HG02642 (cell line): ENCODE data around the gene ICE1.
"Not testable (repeated sequence)": the region's sequence is repeated elsewhere in the genome, so short reads cannot be mapped to it uniquely, and the experiment has no call there.

Experiments used
- ATAC-seq: cut with Tn5 transposase; IDR thresholded peaks from one replicate; pipeline ENCODE4 v1.9.1; 2021; ENCODE audit warnings: mild to moderate bottlenecking; ENCODE audit not compliant: unreplicated experiment, poor library complexity

ICE1 gene, protein sequence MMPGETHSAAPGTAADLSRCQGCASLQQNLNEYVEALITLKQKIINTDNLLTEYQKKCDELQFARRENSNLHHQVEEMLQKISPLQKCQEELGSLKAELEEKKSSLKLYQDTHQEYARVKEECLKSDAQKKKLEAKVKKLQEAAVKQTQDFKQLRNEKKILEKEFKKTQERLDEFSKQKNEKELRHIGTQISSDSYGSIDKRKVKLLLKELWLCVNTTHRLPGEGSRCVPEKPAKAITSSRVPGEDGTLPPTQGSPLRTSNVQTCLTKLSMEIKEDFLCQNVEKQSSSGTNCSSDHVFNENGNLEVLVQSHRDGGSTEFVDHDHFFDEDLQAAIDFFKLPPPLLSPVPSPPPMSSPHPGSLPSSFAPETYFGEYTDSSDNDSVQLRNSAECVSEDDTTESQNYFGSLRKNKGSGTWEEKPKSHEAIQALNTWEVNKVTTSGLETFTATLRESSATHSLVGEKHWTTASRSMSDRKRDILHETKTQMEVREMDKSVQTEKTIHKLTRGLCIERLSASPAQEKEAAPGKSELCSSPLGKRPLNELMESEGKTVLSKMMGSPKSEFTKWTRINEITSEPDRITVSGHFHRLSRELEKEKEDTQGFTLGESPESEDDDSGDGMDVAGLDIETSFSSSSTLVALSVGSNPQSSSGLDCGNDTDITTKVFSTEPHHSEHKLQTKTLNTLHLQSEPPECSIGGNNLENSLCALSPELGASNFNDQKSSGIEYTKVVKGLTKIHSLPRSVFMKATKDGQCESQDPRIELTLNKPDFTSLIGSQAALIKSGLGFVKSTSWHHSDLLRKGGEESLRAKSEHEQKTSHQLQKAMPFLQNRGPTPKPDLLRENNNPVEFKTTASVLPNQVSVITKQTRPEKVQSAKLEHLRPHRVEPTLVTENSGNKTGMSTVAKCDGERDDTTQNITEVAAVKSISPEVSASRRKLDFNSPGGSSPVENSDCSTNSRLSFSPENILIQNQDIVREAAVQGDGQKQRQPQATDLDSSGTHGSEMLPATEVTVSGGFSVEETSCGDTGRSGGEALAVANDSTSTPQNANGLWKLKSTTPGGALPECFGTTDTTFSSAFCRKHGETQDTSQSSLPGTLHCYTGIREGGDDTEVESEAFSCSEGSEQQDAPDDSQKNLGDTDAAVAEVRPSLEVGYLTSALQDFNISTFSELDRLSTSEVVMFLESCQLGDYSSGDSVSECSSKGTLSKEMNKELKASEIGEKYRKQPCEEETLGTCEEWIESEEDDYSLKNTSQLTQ (N-terminal part only)

DNA sequence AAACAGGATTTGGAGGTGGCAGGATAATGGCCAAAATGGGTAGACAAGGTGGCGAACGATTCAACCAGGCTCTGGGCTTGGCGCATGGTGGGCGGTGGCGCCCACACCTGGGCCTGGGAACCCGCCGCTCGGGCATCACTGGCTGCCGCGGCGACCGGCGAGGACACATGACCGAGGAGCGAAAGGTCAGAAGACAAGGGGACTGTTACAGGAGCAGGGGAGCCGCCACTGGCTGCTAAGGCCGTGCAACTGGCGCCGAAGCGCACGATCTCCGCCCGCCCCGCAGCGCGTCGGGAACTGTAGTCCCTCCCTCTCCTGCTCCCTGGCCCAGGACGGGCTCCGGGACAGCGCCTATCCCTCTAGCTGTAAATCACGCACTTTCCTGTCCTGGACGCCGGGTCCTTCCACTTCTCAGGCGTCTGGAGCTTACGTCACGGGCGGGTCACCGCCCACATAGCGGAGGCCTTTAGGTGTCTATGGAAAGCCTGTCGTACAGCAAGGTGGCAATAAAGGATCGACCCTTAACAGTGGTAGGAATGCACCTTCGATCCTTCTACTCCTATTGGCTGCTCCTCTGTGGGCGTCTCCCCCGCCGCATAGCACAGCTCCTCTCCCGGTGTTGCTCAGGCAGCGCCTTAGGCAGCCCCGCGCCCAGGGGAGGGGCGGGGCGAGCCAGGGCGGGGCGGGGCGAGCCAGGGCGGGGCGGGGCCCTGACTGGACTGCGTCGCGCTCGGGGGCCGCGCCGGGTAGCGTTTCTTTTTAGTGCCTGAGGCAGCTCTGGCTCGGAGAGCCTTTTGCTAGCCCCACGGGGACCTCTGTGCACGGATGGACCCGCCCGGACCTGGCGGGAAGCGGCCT, at the start of gene ICE1:
Gene ICE1, plus strand, starts transcription at position 717 of the 858 bp plus-strand sequence. CDS start 239 bp downstream, outside the sequence.
- ATAC-seq = peak; percentile 84

DNA sequence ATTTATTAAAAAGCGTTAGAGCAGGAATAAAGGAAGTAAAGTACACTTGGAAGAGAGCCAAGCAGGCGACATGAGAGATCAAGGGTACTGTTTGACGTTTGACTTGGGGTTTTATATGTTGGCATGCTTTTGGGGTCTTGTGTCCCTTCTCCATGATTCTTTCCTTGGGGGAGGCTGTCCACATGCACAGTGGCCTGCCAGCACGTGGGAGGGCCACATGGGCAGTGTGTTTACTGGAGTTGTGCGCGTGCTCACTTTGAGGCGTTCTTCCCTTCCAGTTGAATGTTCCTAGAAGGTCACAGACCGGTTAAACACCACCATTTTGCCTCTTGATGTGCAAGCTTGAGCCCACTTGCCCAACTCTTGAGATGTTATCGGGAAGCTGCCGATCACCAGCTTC, 49.5 kb upstream of the ICE1 start:
- ATAC-seq = no peak

DNA sequence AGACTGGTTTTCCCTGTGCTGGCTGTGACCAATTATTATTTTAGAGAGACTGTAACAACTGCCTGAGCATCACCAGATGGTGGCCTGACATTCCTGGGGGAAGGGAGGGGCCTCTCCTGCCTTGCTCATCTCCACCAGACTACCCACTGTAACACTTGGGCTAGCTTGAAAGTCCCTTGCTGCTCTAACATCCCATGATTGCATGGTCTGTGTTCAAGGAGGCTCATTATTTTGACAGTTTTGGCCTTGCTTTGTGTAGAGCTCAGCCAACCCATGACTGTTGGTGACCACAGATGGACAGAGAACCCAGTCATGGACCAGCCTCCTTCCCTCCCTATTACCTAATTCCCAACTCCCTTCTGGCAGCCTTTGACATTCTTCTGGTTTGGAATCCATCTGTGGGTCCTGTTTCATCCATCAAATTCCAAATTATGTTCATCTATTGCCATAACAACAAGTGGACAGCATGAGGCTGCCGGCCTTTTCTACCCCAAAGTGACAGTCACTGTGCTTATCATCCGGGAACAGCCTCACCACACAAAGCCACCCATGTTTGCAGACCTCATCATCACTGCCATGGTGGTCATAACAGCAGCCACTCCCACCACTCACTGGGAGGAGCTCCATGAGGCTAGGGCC, 49.0 kb upstream of the ICE1 start:
- ATAC-seq = no peak

DNA sequence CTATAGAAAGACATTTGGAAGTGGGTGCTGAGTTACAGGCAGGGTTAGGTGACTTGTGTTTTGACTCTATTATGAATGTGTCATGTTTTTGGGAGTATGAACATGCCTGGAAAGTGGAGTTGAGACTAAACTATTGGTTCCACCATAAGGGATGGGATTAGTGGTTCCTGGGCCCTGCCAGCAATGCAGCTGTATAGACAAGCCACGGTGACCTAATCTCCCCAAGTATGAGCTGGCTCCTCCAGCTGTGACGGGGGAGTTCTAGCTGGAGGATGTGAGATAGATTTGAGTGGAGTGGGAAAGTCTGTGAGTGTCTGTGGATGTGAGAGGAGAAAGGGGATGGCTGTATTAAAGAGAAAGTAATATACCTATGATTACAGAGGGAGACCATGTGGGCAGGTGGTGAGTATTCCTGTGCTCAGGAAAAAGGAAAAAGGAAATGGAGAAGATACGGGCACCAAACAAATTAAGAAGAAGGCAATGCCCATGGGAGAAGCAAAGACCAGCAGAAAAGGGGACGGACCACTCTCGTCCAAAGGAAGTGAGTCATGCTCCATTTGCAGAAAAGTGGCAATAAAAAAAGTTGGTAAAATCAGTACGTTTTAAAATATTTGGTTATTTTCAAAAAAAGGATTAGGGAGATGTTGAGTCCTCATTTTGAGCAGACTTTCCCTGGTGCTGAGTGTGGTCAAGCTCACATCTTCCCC, 48.3 kb upstream of the ICE1 start:
- ATAC-seq = no peak

DNA sequence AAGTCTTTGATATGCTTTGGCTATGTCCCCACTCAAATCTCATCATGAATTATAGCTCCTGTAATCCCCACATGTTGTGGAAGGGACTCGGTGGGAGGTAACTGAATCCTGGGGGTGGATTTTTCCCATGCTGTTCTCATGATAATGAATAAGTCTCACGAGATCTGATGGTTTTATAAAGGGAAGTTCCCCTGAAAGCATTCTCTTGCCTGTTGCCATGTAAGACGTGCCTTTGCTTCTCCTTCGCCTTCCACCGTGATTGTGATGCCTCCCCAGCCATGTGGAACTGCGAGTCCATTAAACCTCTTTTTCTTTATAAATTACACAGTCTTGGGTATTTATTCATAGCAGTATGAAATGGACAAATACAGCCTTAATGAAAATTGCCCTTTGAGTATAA, 44.7 kb upstream of the ICE1 start:
- no peak for ATAC-seq

DNA sequence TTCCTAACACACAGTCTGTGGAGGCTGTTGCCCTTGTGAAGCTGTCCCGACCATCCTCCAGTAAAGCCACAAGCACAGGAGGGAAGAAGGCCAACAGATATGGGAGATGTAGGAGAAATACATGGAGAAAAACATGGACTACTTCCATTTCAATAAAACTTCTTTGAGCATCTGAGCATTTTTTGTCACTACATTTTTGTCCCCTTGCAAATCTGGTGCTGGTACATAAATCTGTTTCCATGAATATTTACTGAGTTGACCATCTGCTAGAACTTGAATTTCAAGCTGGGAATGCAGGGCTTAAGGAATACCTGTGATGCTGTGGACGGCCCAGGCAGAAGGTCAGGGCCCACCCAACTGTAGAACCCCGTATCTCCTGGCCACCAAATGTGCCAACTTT, 43.9 kb upstream of the ICE1 start:
- ATAC-seq = no peak

DNA sequence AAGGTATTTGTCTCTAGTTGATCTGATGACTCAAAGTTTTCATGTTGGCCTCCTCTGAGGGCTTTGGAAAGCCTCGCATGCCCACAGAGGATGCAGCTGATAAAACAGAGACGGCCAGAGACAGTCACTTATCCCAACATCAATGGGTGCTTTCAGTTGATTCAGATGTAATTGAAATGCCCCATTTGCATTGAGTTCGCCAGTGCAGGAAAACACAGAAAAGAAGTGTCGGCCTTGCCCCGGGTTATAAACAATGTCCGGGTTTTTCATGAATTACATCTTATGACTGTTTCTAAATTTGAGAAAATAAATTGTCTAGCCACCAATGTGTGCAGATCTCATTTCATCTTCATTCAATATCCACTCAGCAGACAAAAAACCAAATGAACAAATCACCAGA, 42.2 kb upstream of the ICE1 start:
- ATAC-seq = no peak

DNA sequence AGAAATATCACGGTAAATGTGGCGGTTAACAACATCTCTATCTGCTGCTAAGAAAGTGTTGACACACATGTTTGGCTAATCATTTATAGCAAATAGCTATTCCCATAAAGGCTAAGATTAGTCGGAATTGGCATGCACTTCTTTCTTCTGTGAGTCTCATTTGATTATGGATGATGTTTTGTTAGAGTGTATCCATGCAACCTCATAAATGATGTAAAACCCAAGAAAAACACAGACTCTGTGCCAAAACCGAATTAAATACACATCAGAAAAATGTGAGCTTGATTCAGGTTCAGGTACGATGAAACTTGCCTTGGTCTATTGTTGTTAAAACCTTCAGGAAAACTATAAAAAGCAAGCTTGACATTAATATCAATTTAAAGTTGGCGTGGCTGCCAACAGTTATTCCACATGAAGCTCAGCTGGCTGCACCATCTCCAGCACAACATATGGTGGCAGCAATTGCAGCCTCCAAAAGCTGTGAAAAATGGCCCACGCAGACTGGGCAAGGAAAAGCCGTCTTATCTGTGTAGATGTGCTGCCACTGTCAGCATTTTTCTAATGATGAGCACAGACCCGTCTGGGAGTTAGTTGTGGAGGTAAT, 41.1 kb upstream of the ICE1 start:
- no peak for ATAC-seq

DNA sequence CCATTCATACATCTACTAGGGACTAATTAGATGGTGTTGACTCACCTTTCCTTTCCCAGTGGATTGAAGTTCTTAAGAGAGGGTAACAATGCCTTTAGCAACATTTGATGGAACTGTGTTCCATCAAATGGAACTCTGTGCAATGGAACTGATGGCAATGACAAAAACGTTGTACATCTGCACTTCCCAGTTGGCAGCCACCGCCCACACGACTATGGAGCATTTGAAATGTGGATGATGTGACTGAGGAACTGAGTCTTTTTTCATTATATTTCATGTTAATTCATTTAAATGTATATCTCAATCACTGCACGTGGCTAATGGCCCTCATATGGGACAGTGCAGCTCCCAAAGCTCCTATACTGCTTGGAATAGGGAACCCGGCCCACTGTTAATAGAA, 39.0 kb upstream of the ICE1 start:
- no peak for ATAC-seq

DNA sequence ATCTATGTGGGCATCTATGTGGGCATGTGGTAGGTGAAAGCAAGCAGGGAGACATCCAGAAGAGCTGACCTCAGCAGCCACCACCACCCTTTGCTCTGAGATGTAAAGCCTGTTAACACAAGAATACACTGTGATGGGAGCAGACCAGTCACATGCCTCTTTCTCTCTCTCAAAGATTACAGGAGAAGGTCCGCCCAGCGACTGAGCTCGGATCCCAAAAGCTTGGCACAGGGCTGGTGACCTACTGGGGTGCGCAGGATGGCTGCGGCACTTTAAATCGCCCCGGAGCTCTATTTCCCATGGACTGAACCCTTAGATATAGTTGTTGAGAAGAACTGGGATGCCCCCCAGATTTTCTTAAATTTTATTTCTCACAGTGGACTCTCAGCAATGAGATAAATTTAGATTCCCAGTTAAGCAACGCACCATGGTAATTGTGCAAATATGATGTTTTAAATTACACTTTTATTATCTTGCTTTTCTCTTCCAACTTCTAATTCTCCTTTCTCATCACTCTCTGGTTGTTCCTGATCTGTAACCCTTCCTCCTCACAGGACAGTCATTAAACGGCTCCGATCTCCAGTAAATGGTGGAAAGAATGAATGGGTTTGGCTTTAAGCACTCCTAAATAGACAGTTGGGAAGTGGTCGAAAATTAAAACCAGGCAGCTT, 37.7 kb upstream of the ICE1 start:
- ATAC-seq = no peak

DNA sequence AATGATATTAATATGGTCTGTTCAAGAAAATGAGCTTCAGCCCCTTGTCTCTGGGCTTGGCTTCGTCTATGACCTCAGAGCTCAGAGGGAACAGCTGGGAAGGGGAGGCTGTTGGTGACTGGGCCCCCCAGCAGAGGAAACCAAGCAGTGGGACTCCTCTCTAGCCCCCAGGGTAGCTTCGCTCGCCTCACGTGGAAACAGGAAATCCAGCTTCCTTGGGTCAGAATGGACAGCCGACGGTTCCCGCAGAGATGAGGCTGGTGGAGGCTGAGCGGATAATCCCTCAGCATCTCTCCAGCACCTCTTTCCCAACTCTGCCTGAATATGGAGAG, 37.2 kb upstream of the ICE1 start:
- no peak for ATAC-seq

DNA sequence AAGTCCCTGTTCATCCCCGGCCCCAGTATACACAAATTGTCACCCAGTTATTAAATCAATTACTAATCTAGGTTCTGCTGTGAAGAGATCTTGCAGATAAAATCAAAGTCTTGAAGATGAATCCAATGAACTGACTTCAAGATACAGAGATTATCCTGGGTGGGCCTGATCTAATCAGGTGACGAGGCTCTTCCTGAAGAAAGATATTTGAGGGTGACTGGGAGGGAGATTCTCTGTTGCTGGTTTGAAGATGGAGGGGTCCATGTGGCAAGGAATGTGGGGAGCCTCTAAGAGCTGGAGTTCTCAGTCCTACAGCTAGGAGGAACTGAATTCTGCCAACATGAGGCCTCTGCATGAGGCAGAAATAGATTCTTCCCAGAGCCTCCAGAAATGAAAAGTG, 36.1 kb upstream of the ICE1 start:
- ATAC-seq = no peak

DNA sequence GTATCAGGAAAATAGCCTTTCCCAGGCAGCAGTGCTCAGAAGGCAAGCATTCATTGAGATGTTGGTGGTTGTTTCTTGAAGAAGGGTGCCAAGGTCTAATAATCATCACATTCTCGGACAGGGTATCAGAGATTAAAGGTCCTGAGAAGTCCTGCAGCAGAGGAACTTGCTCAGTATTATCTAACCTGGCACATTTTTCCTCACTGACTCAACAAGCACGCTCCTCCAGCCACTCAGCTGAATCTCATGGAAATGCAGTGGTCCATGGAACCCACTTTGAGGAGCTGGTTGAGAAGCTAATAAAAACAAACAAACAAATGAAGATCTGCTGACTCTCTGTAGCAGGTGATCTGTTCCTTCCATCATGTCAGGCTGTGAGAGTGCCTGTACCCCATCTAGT, 35.3 kb upstream of the ICE1 start:
- no peak for ATAC-seq

DNA sequence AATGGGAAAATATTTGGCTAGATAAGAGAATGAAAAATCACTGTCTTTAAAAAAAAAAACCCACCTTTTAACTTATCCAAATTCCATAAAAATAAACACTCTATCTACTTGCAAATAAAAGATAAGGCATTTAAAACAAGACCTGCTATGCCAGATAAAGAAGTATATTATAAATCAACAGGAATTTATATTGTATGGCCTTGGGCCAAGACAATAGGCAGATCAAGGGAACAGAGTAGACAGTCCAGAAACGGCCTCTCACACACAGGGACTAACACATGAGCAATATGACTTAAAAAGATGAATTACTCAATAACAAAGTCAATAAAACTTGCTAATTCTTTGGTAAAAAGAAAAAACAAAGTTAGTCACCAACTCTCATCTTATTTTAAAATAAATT, 34.7 kb upstream of the ICE1 start:
- ATAC-seq = no peak

DNA sequence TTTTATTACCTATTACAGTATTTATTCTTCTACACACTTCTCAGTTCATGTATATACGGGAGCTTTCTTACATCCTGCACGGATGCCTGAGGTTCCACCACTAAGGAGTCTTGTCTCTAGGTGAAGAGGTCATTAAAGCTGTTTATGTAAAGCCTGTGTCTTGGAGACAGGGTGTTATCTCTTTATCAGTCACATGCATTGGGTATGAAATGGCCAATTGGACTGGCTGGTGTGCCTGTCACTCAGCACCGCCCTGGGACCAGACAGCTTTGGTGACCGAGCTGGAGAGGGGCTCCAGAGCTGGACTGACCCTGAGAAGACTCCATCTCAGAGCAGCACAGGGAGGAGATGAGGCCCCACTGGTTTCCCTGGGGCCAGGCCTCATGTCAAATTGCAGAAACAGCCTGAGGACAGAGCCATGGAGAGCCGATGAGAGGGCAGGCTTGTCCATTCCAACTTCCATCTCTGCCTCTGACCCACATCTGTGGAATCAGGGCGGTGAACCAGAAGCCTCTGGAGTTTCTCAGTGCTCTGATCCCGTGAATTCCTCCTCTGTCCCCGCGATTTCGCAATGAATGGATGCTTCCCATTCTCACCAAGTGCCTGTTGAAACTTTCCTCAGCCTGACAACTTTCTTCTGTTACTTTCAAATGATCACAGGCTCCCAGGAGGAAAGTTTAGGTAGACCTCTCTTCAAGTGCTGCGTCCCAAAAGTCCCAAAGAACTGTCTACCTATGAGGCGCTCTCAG, 32.2 kb upstream of the ICE1 start:
- ATAC-seq = not testable (repeated sequence)

DNA sequence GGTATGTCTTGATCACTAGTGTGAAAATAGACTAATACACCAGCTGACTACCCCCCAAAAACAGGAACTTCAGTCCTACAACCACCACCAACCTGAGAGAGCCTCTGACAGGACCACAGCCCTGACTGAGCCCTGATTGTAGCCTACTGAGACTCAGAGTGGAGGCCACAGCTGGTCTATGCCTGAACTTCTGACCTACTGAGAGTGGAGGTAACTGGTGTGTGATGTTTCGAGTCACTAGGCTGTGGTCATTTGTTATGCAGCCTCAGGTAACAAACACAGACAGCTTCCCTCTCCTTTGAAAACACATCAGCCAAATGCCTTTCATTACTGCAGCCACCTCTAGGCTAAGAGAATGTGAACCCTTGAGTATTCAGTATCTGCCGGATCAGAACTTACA, 30.0 kb upstream of the ICE1 start:
- not testable (repeated sequence) for ATAC-seq

DNA sequence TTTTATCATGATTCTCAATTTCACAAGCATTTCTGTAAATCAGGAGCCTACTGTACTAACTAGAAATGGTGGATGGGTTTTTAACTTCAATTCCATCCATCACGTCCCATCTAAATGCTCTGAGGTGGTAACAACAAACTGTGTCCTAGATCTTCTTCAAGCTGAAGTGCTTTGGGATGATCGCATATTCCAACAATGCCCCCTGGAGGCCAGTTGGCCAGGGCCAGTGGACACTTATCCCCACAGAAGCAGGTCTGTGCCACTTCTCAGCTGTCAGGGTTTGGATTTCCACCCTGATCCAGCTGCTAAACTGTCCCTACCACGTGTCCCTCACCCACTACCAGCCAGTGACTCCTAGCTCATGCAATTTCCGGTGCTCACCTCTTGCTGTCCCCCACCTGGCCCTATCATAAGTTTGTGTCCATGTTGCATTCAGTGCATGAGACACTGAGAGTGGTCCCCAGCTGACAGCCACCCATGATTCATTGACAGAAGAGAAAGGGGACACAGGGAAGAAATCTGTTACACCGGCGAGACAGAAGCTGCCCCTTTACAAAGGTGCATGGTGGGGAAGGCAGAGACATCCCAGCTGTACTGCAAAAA, 28.0 kb upstream of the ICE1 start:
- not testable (repeated sequence) for ATAC-seq
